OCI-M2 (cell line): ENCODE results near the gene CHRNA4.
"Not testable (repeated sequence)": the region's sequence is repeated elsewhere in the genome, so short reads cannot be mapped to it uniquely, and the experiment has no call there.

Source experiments
- DNase-seq: peaks from one replicate; lab custom pipeline; 2025; ENCODE audit not compliant: unreplicated experiment; lab: John Stamatoyannopoulos, UW

The CHRNA4 gene

GRCh38 chr20:63398744-63399514 is 37.8 kb upstream of the CHRNA4 start:
- DNase-seq, result no peak

- DNase-seq, result no peak
These were observed 36.8 kb upstream of the CHRNA4 start for GRCh38 chr20:63397946-63398450.

GRCh38 chr20:63397155-63397843 is 36.1 kb upstream of the CHRNA4 start:
- no peak for DNase-seq

DNA sequence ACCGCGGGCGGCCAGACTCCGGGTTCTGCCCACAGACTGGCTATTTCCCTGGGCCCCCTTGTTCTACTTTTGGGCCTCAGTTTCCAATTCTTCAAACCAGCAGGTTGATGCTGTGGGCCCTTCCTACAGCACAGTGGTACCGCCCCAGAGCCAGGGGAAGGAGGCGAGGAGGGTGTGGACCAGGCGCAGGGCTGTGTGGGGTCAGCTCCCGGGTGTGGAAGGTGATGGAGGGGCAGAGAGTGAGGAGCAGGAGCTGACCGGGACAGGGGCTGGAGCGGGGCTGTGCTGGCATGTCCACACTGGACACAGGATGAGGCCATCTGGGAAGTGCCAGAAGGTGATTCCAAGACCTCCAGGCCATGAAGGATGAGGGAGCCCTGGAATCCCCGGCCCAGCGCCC is 35.2 kb upstream of the CHRNA4 start:
- no peak for DNase-seq

- DNase-seq, result no peak
These were observed 34.6 kb upstream of the CHRNA4 start for GRCh38 chr20:63395723-63396122.

DNA sequence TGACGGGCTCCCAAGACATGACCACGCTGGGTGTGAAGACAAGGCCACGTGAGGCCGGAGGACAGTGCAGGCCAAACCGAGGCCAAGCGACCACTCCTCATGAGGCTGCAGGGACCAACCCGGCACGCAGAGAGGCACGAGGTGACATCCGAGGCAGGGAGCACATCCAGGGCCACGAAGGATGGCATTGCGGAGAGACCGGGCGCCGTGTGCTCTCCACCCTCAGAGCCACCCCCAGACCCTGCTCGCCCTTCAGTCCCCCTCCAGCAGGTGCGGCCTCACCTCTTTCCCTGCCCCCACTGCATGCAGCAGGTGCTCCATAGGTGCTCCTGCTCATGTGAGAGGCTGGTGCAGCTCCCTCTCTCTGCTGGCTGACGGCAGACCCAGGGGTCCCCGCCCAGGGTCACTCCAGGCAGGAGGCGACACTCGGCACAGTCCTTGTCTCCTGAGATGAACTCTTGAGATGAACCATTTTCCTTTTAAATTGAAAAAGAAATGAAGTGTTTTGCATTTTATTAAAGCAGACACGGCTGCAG is 33.8 kb upstream of the CHRNA4 start:
- DNase-seq, result no peak

- DNase-seq, result no peak
These were observed 33.1 kb upstream of the CHRNA4 start for GRCh38 chr20:63394069-63394919.

- DNase-seq, result no peak
These were observed 32.4 kb upstream of the CHRNA4 start for GRCh38 chr20:63393566-63393965.

DNA sequence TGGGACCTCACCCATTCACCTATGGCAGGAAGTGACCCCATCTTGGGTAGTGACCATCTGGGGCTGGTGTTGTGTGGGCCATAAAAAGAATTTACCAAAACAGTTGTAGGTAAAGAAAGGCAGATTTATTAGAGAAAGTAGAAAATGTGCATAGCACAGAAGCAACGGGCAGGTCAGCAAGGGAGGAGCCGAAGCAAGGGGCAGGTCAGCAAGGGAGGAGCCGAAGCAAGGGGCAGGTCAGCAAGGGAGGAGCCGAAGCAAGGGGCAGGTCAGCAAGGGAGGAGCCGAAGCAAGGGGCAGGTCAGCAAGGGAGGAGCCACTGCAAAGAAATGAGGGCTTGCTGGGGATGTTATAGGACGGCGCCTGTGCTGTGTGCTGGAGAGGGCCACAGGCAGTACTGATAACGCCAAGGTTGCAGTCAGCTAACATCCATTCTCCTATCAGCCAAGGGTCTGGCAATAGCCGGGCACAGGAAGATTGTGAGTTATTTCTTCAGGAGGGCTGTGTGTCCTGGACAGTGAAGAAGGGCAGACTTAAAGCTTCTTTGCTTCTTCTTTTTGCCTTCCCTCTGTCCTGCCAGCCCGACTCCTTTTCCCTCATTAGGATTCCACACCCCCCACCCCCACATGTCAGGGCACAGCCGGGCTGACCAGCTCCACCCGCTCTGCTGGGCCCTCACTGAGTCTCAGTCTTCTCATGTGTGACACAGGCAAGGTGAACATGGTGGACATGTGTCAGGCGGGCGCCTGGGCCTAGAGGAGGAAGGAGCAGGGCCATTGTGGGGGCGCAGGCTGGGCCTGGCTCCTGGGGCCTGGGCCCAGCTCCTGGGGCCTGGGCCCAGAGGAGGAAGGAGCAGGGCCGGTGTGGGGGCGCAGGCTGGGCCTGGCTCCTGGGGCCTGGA is 31.6 kb upstream of the CHRNA4 start:
- no peak for DNase-seq

- no peak for DNase-seq
These were observed 26.8 kb upstream of the CHRNA4 start for GRCh38 chr20:63387917-63388316.

GRCh38 chr20:63387393-63387792 is 26.2 kb upstream of the CHRNA4 start:
- no peak for DNase-seq

- DNase-seq, result no peak
These were observed 25.3 kb upstream of the CHRNA4 start for GRCh38 chr20:63386491-63386890.

- no peak for DNase-seq
These were observed 24.7 kb upstream of the CHRNA4 start for GRCh38 chr20:63385819-63386218.

DNA sequence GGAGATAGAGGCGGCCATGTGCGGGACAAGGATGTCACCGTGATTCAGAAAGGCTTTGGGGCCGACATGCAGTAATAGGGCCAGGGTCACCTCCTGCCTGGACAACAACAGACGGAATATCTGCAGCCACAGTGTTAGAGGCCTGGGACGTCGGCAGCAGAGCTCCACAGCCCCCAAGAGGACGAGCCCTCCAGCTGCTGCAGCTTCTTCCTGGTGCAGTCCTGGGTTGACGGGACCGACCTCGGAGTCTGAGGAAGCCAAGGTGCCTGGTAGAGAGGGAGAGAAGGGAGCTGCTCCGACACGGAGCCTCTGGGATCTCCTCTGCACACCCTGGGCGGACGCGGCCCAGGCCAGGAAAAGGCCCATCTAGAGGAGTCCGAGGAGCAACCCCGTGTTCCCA is 23.2 kb upstream of the CHRNA4 start:
- DNase-seq, result no peak

DNA sequence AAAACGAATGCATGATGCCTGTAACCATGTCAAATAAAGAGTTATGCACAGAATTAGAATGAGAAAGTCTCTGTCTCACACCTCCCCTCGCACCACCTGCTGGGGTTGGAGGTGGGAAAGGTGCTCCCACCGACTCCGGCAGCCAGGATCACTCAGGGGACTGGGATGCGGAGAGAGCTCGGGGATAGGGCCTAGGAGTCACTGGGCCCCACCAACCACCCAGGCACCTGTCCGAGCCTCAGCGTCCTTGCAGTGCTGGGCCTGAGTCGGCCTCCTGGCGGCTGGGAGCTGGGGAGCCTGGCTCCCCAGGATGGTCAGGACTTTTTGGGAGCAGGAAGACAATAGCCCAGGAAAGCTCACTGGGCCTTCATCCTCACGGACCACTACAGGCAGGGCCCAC is 22.4 kb upstream of the CHRNA4 start:
- DNase-seq, result no peak

GRCh38 chr20:63382551-63383300 is 21.6 kb upstream of the CHRNA4 start:
- DNase-seq, result no peak

GRCh38 chr20:63381781-63382431 is 20.8 kb upstream of the CHRNA4 start:
- DNase-seq, result no peak

DNA sequence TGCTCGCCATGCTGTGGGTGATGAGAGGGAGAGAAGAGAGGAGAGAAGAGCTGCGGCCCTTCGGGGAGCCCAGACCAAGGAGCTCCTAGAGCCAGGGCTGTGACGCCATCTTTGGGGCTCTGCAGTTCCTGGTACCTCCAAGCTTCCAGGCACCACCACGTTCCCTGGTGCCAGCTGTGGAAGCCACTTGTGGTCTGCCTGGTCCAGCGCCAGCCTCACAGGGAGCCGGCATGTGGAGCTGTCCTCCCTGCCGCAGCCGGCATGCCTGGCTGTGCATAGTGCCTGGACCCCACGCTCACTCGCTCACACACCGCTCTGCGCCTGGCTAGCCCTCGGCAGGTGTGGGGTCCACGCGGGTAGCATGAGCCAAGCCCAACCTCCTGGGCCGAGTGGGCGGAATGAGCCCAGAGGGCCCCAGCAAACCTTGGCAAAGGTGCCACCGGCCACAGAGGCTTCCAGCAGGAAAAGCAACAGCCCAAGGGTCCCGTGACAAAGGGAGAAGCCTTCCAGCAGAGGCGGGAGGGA is 19.3 kb upstream of the CHRNA4 start:
- no peak for DNase-seq

- DNase-seq, result not testable (repeated sequence)
These were observed 18.7 kb upstream of the CHRNA4 start for GRCh38 chr20:63379872-63380271.
